Activated naive CD8-positive, alpha-beta T cell (primary cell): ENCODE data around the gene THAP2.
A peak's percentile ranks its signal among the peaks of the same experiment; 100 is the strongest.

ENCODE experiments used
- H3K27ac Mint-ChIP-seq: one replicate; pipeline ENCODE4 v1.8.0; 2021; ENCODE audit warnings: mixed read lengths
- H3K27me3 Mint-ChIP-seq: one replicate; pipeline ENCODE4 v1.8.0; 2021; ENCODE audit warnings: mixed read lengths
- H3K36me3 Mint-ChIP-seq: one replicate; pipeline ENCODE4 v1.8.0; 2021; ENCODE audit warnings: mixed read lengths
- H3K4me1 Mint-ChIP-seq: one replicate; pipeline ENCODE4 v1.8.0; 2021; ENCODE audit warnings: low read depth, mixed read lengths
- H3K4me3 Mint-ChIP-seq: one replicate; pipeline ENCODE4 v1.8.0; 2021; ENCODE audit warnings: mild to moderate bottlenecking, mixed read lengths
- H3K9me3 Mint-ChIP-seq: one replicate; pipeline ENCODE4 v1.8.0; 2021; ENCODE audit warnings: low read depth, mixed read lengths

The THAP2 gene

GRCh38 chr12:71649401-71649800 is 14.7 kb upstream of the THAP2 start:
- no peaks in the 10 kb centered on the region for H3K27me3 Mint-ChIP-seq
- peak overlapping the region; percentile 17 for H3K4me3 Mint-ChIP-seq
- H3K27ac Mint-ChIP-seq, result no peak overlapping the region
- no peaks in the 10 kb centered on the region for H3K9me3 Mint-ChIP-seq
- H3K4me1 Mint-ChIP-seq, result peaks cover 35% of the 10 kb centered on the region
- peaks cover under 1% of the 10 kb centered on the region for H3K36me3 Mint-ChIP-seq

- Mint-ChIP-seq H3K36me3 (peaks cover 17% of the 10 kb centered on the region), H3K27me3 (no peaks in the 10 kb centered on the region), H3K27ac (no peak overlapping the region), H3K9me3 (no peaks in the 10 kb centered on the region), H3K4me3 (no peak overlapping the region), H3K4me1 (peaks cover 49% of the 10 kb centered on the region)
These were observed 11.4 kb upstream of the THAP2 start for GRCh38 chr12:71652656-71653055.

GRCh38 chr12:71653137-71653536 is 11.0 kb upstream of the THAP2 start:
- no peaks in the 10 kb centered on the region for H3K27me3 Mint-ChIP-seq
- peaks cover 17% of the 10 kb centered on the region for H3K36me3 Mint-ChIP-seq
- peaks cover 48% of the 10 kb centered on the region for H3K4me1 Mint-ChIP-seq
- H3K9me3 Mint-ChIP-seq, result no peaks in the 10 kb centered on the region
- H3K27ac Mint-ChIP-seq, result no peak overlapping the region
- no peak overlapping the region for H3K4me3 Mint-ChIP-seq

GRCh38 chr12:71654200-71654599 is 9.9 kb upstream of the THAP2 start:
- H3K27ac Mint-ChIP-seq, result no peak overlapping the region
- H3K4me3 Mint-ChIP-seq, result peak overlapping the region; percentile 71
- no peaks in the 10 kb centered on the region for H3K27me3 Mint-ChIP-seq
- peaks cover 24% of the 10 kb centered on the region for H3K36me3 Mint-ChIP-seq
- H3K9me3 Mint-ChIP-seq, result no peaks in the 10 kb centered on the region
- H3K4me1 Mint-ChIP-seq, result peaks cover 50% of the 10 kb centered on the region

- H3K36me3 Mint-ChIP-seq, result peaks cover 30% of the 10 kb centered on the region
- peaks cover 53% of the 10 kb centered on the region for H3K4me1 Mint-ChIP-seq
- H3K9me3 Mint-ChIP-seq, result no peaks in the 10 kb centered on the region
- H3K4me3 Mint-ChIP-seq, result peak overlapping the region; percentile 71
- H3K27ac Mint-ChIP-seq, result peak overlapping the region; percentile 25
- H3K27me3 Mint-ChIP-seq, result no peaks in the 10 kb centered on the region
These were observed 8.6 kb upstream of the THAP2 start for GRCh38 chr12:71655495-71655894.

- Mint-ChIP-seq H3K36me3 (peaks cover 30% of the 10 kb centered on the region), H3K9me3 (no peaks in the 10 kb centered on the region), H3K4me3 (peak overlapping the region; percentile 71), H3K27ac (peak overlapping the region; percentile 25), H3K4me1 (peaks cover 54% of the 10 kb centered on the region), H3K27me3 (no peaks in the 10 kb centered on the region)
These were observed 8.2 kb upstream of the THAP2 start for GRCh38 chr12:71655907-71656306.

- Mint-ChIP-seq H3K9me3 (no peaks in the 10 kb centered on the region), H3K4me3 (peak overlapping the region; percentile 6), H3K4me1 (peaks cover 58% of the 10 kb centered on the region), H3K36me3 (peaks cover 31% of the 10 kb centered on the region), H3K27me3 (no peaks in the 10 kb centered on the region), H3K27ac (no peak overlapping the region)
These were observed 7.4 kb upstream of the THAP2 start for GRCh38 chr12:71656740-71657139.

GRCh38 chr12:71661977-71662530 is 2.0 kb upstream of the THAP2 start:
- H3K36me3 Mint-ChIP-seq, result peaks cover 26% of the 10 kb centered on the region

GRCh38 chr12:71662849-71663560 is 1.1 kb upstream of the THAP2 start:
- peaks cover 6% of the 10 kb centered on the region for H3K9me3 Mint-ChIP-seq
- H3K4me1 Mint-ChIP-seq, result peaks cover 54% of the 10 kb centered on the region
- peak overlapping the region; percentile 99 for H3K27ac Mint-ChIP-seq
- H3K4me3 Mint-ChIP-seq, result peak overlapping the region; percentile 98
- no peaks in the 10 kb centered on the region for H3K27me3 Mint-ChIP-seq
- H3K36me3 Mint-ChIP-seq, result peaks cover 28% of the 10 kb centered on the region

More at GRCh38 chr12:71661977-71662530, 2.0 kb upstream of the THAP2 start:
- Mint-ChIP-seq H3K9me3 (peaks cover 2% of the 10 kb centered on the region), H3K4me3 (peak overlapping the region; percentile 98), H3K27me3 (no peaks in the 10 kb centered on the region), H3K27ac (peak overlapping the region; percentile 99), H3K4me1 (peaks cover 53% of the 10 kb centered on the region)

GRCh38 chr12:71664411-71665089 is 449 bp downstream of the THAP2 start:
- H3K4me1 Mint-ChIP-seq, result peaks cover 44% of the 10 kb centered on the region
- H3K9me3 Mint-ChIP-seq, result peaks cover 6% of the 10 kb centered on the region
- H3K27me3 Mint-ChIP-seq, result no peaks in the 10 kb centered on the region
- H3K4me3 Mint-ChIP-seq, result peak overlapping the region; percentile 98
- peaks cover 18% of the 10 kb centered on the region for H3K36me3 Mint-ChIP-seq
- peak overlapping the region; percentile 99 for H3K27ac Mint-ChIP-seq

GRCh38 chr12:71665090-71665463 is 976 bp downstream of the THAP2 start:
- H3K9me3 Mint-ChIP-seq, result peaks cover 6% of the 10 kb centered on the region
- H3K27me3 Mint-ChIP-seq, result no peaks in the 10 kb centered on the region
- peaks cover 40% of the 10 kb centered on the region for H3K4me1 Mint-ChIP-seq
- peaks cover 15% of the 10 kb centered on the region for H3K36me3 Mint-ChIP-seq
- H3K4me3 Mint-ChIP-seq, result peak overlapping the region; percentile 98
- peak overlapping the region; percentile 99 for H3K27ac Mint-ChIP-seq

GRCh38 chr12:71666259-71666658 is 2.2 kb downstream of the THAP2 start:
- Mint-ChIP-seq H3K36me3 (peaks cover 15% of the 10 kb centered on the region), H3K4me1 (peaks cover 35% of the 10 kb centered on the region), H3K27me3 (no peaks in the 10 kb centered on the region), H3K4me3 (no peak overlapping the region), H3K9me3 (peaks cover 6% of the 10 kb centered on the region), H3K27ac (peak overlapping the region; percentile 99)

- Mint-ChIP-seq H3K4me3 (no peak overlapping the region), H3K27me3 (no peaks in the 10 kb centered on the region), H3K4me1 (peaks cover 16% of the 10 kb centered on the region), H3K9me3 (peaks cover 6% of the 10 kb centered on the region), H3K36me3 (peaks cover 10% of the 10 kb centered on the region), H3K27ac (no peak overlapping the region)
These were observed 7.2 kb downstream of the THAP2 start for GRCh38 chr12:71671311-71671710.

GRCh38 chr12:71671816-71672215 is 7.7 kb downstream of the THAP2 start:
- H3K27ac Mint-ChIP-seq, result no peak overlapping the region

GRCh38 chr12:71682466-71682865 is 18.4 kb downstream of the THAP2 start:
- H3K4me1 Mint-ChIP-seq, result peaks cover 16% of the 10 kb centered on the region
- H3K9me3 Mint-ChIP-seq, result no peaks in the 10 kb centered on the region
- H3K27ac Mint-ChIP-seq, result no peak overlapping the region
- no peak overlapping the region for H3K4me3 Mint-ChIP-seq
- no peaks in the 10 kb centered on the region for H3K27me3 Mint-ChIP-seq
- H3K36me3 Mint-ChIP-seq, result no peaks in the 10 kb centered on the region

More at GRCh38 chr12:71671816-71672215, 7.7 kb downstream of the THAP2 start:
- Mint-ChIP-seq H3K9me3 (peaks cover 6% of the 10 kb centered on the region), H3K4me3 (no peak overlapping the region), H3K4me1 (peaks cover 16% of the 10 kb centered on the region), H3K27me3 (no peaks in the 10 kb centered on the region), H3K36me3 (peaks cover 13% of the 10 kb centered on the region)
